SK-N-SH treated with all-trans-retinoic acid at 6 μM for 48 hours (cell line): Measurements from ENCODE around the gene SOX6.

Experiments
- ATAC-seq: fragments of 200-7000 bp; cut with Tn5 transposase; 3 replicates; pipeline ENCODE4 v1.9.1; 2020; ENCODE audit warnings: mild to moderate bottlenecking, moderate library complexity
- ARNTL ChIP-seq: fragments of 450-650 bp; formaldehyde crosslinking; IDR thresholded peaks from 2 replicates; pipeline ENCODE4 v1.5.0; 2020; ENCODE audit warnings: low read depth, mild to moderate bottlenecking, moderate library complexity, borderline replicate concordance
- BACH2 ChIP-seq: fragments of 250-450 bp; sonication (Bioruptor Pico); IDR thresholded peaks from 2 replicates; pipeline ENCODE4 v1.9.0; 2021; ENCODE audit warnings: mild to moderate bottlenecking, borderline replicate concordance
- CREB5 ChIP-seq: fragments of 250-450 bp; sonication (Bioruptor Pico); IDR thresholded peaks from 2 replicates; pipeline ENCODE4 v1.5.1; 2020; ENCODE audit warnings: low read depth, mild to moderate bottlenecking, moderate library complexity
- CSDC2 ChIP-seq: fragments of 250-450 bp; sonication (Bioruptor Pico); IDR thresholded peaks from 2 replicates; pipeline ENCODE4 v1.5.0; 2020; ENCODE audit warnings: mild to moderate bottlenecking, moderate library complexity
- CSRNP3 ChIP-seq: fragments of 250-450 bp; sonication (Bioruptor Pico); IDR thresholded peaks from 2 replicates; pipeline ENCODE4 v1.5.1; 2021; ENCODE audit warnings: mild to moderate bottlenecking, moderate library complexity
- ESRRG ChIP-seq: fragments of 250-450 bp; sonication (Bioruptor Pico); IDR thresholded peaks from 2 replicates; pipeline ENCODE4 v1.6.1; 2021; ENCODE audit warnings: mild to moderate bottlenecking
- GLIS3 ChIP-seq: fragments of 250-450 bp; sonication (Bioruptor Pico); IDR thresholded peaks from 2 replicates; pipeline ENCODE4 v1.5.0; 2020; ENCODE audit warnings: mild to moderate bottlenecking, moderate library complexity
- ISL1 ChIP-seq: fragments of 250-450 bp; sonication (Bioruptor Pico); IDR thresholded peaks from 2 replicates; pipeline ENCODE4 v2.1.2; 2022; ENCODE audit warnings: mild to moderate bottlenecking, moderate library complexity
- OSR1 ChIP-seq: fragments of 250-450 bp; sonication (Bioruptor Pico); IDR thresholded peaks from 2 replicates; pipeline ENCODE4 v1.8.0; 2022; ENCODE audit warnings: moderate library complexity, mild to moderate bottlenecking, inconsistent platforms
- PATZ1 ChIP-seq: fragments of 250-450 bp; sonication (Bioruptor Pico); IDR thresholded peaks from 2 replicates; pipeline ENCODE4 v1.8.0; 2020; ENCODE audit warnings: mild to moderate bottlenecking, moderate library complexity, borderline replicate concordance
- POU6F1 ChIP-seq: fragments of 250-450 bp; sonication (Bioruptor Pico); IDR thresholded peaks from 2 replicates; pipeline ENCODE4 v1.8.0; 2021; ENCODE audit warnings: low read depth, mild to moderate bottlenecking, moderate library complexity, borderline replicate concordance
- PPARA ChIP-seq: fragments of 250-450 bp; sonication (Bioruptor Pico); IDR thresholded peaks from 2 replicates; pipeline ENCODE4 v1.5.0; 2020; ENCODE audit warnings: mild to moderate bottlenecking, borderline replicate concordance
- RARB ChIP-seq: fragments of 250-450 bp; sonication (Bioruptor Pico); IDR thresholded peaks from 2 replicates; pipeline ENCODE4 v1.8.0; 2021; ENCODE audit warnings: mild to moderate bottlenecking, moderate library complexity
- SNAI2 ChIP-seq: fragments of 250-450 bp; sonication (Bioruptor Pico); IDR thresholded peaks from 2 replicates; pipeline ENCODE4 v1.5.0; 2020; ENCODE audit warnings: mild to moderate bottlenecking, moderate library complexity
- TCF4 ChIP-seq: fragments of 250-450 bp; sonication (Bioruptor Pico); IDR thresholded peaks from 2 replicates; pipeline ENCODE4 v1.8.0; 2021; ENCODE audit warnings: mild to moderate bottlenecking, moderate library complexity, borderline replicate concordance
- TOX ChIP-seq: fragments of 250-450 bp; sonication (Bioruptor Pico); IDR thresholded peaks from 2 replicates; pipeline ENCODE4 v1.8.0; 2021; ENCODE audit warnings: mild to moderate bottlenecking, moderate library complexity, borderline replicate concordance
- ZC3H10 ChIP-seq: fragments of 250-450 bp; sonication (Bioruptor Pico); IDR thresholded peaks from 2 replicates; pipeline ENCODE4 v1.5.1; 2021; ENCODE audit warnings: mild to moderate bottlenecking, moderate library complexity
- ZFP30 ChIP-seq: fragments of 450-650 bp; formaldehyde crosslinking; IDR thresholded peaks from 2 replicates; pipeline ENCODE4 v1.5.0; 2022; ENCODE audit warnings: mild to moderate bottlenecking, moderate library complexity
- ZNF565 ChIP-seq: fragments of 450-650 bp; formaldehyde crosslinking; conservative IDR thresholded peaks from 2 replicates; pipeline ENCODE4 v1.5.0; 2020; ENCODE audit warnings: low read depth, mild to moderate bottlenecking, moderate library complexity
- ZNF70 ChIP-seq: fragments of 450-650 bp; formaldehyde crosslinking; IDR thresholded peaks from 2 replicates; pipeline ENCODE4 v1.5.0; 2020; ENCODE audit warnings: mild to moderate bottlenecking, moderate library complexity
- ZNF8 ChIP-seq: fragments of 450-650 bp; formaldehyde crosslinking; IDR thresholded peaks from 2 replicates; pipeline ENCODE4 v1.5.0; 2020; ENCODE audit warnings: mild to moderate bottlenecking, moderate library complexity

SOX6 gene

GRCh38 chr11:16041207-16041606 lies 315.1 kb downstream of the SOX6 start:
- ATAC-seq = no peak
- TF ChIP-seq OSR1 = no peak
- no peak for TF ChIP-seq PATZ1 (CRISPR knock-in tag)
- TF ChIP-seq TOX (CRISPR knock-in tag) = no peak
- TF ChIP-seq ZNF565 = no peak
- no peak for TF ChIP-seq ZNF70
- TF ChIP-seq ZC3H10 = no peak
- TF ChIP-seq ZNF8 (CRISPR knock-in tag) = no peak
- TF ChIP-seq ISL1 (CRISPR knock-in tag) = no peak

GRCh38 chr11:16040151-16040550 lies 316.2 kb downstream of the SOX6 start:
- no peak for ATAC-seq
- TF ChIP-seq ARNTL (CRISPR knock-in tag) = no peak
- no peak for TF ChIP-seq ZNF565
- no peak for TF ChIP-seq CREB5 (CRISPR knock-in tag)
- TF ChIP-seq GLIS3 = no peak
- no peak for TF ChIP-seq CSRNP3 (CRISPR knock-in tag)
- TF ChIP-seq ESRRG (CRISPR knock-in tag) = no peak
- TF ChIP-seq SNAI2 (CRISPR knock-in tag) = no peak
- TF ChIP-seq CSDC2 = no peak
- no peak for TF ChIP-seq TCF4 (CRISPR knock-in tag)
- TF ChIP-seq ZNF8 (CRISPR knock-in tag) = no peak
- no peak for TF ChIP-seq OSR1
- TF ChIP-seq ZNF70 = no peak
- TF ChIP-seq ZFP30 (CRISPR knock-in tag) = no peak
- no peak for TF ChIP-seq RARB (CRISPR knock-in tag)
- no peak for TF ChIP-seq PATZ1 (CRISPR knock-in tag)
- no peak for TF ChIP-seq PPARA (CRISPR knock-in tag)
- no peak for TF ChIP-seq ZC3H10
- TF ChIP-seq, all 23 proteins: peak for 0

GRCh38 chr11:16037179-16037578 lies 319.2 kb downstream of the SOX6 start:
- no peak for TF ChIP-seq TCF4 (CRISPR knock-in tag)
- TF ChIP-seq SNAI2 (CRISPR knock-in tag) = no peak
- TF ChIP-seq POU6F1 (CRISPR knock-in tag) = no peak
- TF ChIP-seq PATZ1 (CRISPR knock-in tag) = no peak
- TF ChIP-seq ZNF565 = no peak
- TF ChIP-seq ARNTL (CRISPR knock-in tag) = no peak
- TF ChIP-seq PPARA (CRISPR knock-in tag) = no peak
- TF ChIP-seq BACH2 = no peak
- no peak for TF ChIP-seq ESRRG (CRISPR knock-in tag)
- TF ChIP-seq ZFP30 (CRISPR knock-in tag) = no peak
- TF ChIP-seq ZNF8 (CRISPR knock-in tag) = no peak
- no peak for TF ChIP-seq RARB (CRISPR knock-in tag)
- no peak for TF ChIP-seq GLIS3
- ATAC-seq = no peak
